T1000 (cell line): ENCODE results near the gene ADPRM.
A peak's percentile ranks its signal among the peaks of the same experiment; 100 is the strongest.
"Not testable (repeated sequence)": the region's sequence is repeated elsewhere in the genome, so short reads cannot be mapped to it uniquely, and the experiment has no call there.

ENCODE experiments used
- DNase-seq: peaks from one replicate; lab custom pipeline; 2025; ENCODE audit warnings: mixed read lengths; lab: John Stamatoyannopoulos, UW

ADPRM gene

GRCh38 chr17:10697092-10698081 lies at the start of gene ADPRM, which contains the start of gene SCO1:
Gene ADPRM, plus strand, starts transcription at chr17:10697594. Its CDS starts 7,333 bp downstream, at chr17:10704927.
Gene SCO1, minus strand, starts transcription at chr17:10697533. Its CDS starts 26 bp downstream, at chr17:10697507.
- DNase-seq, result peak; percentile 86

- DNase-seq, result no peak
Observed at GRCh38 chr17:10648381-10648780, 49.0 kb upstream of the ADPRM start.

GRCh38 chr17:10648956-10649355 lies 48.4 kb upstream of the ADPRM start:
- no peak for DNase-seq

- DNase-seq, result no peak
Observed at GRCh38 chr17:10649602-10650001, 47.8 kb upstream of the ADPRM start.

- DNase-seq, result no peak
Observed at GRCh38 chr17:10651927-10652326, 45.5 kb upstream of the ADPRM start.

GRCh38 chr17:10652984-10653659 lies 44.3 kb upstream of the ADPRM start:
- DNase-seq, result no peak

GRCh38 chr17:10653987-10654386 lies 43.4 kb upstream of the ADPRM start:
- DNase-seq, result no peak

- DNase-seq, result no peak
Observed at GRCh38 chr17:10657148-10657547, 40.2 kb upstream of the ADPRM start, which contains the start of gene MYH3. Gene MYH3, minus strand, starts transcription at chr17:10657309. Its CDS starts 2,245 bp downstream, at chr17:10655064.

- DNase-seq, result no peak
Observed at GRCh38 chr17:10657879-10658278, 39.5 kb upstream of the ADPRM start.

GRCh38 chr17:10661437-10661836 lies 36.0 kb upstream of the ADPRM start:
- DNase-seq, result no peak

- no peak for DNase-seq
Observed at GRCh38 chr17:10663231-10663630, 34.2 kb upstream of the ADPRM start.

- no peak for DNase-seq
Observed at GRCh38 chr17:10664571-10664970, 32.8 kb upstream of the ADPRM start.

GRCh38 chr17:10666906-10667305 lies 30.5 kb upstream of the ADPRM start:
- no peak for DNase-seq

GRCh38 chr17:10668775-10669174 lies 28.6 kb upstream of the ADPRM start:
- DNase-seq, result no peak

GRCh38 chr17:10673312-10673711 lies 24.1 kb upstream of the ADPRM start:
- no peak for DNase-seq

GRCh38 chr17:10674704-10675103 lies 22.7 kb upstream of the ADPRM start:
- no peak for DNase-seq

GRCh38 chr17:10681866-10682446 lies 15.4 kb upstream of the ADPRM start:
- no peak for DNase-seq

- no peak for DNase-seq
Observed at GRCh38 chr17:10683853-10684252, 13.5 kb upstream of the ADPRM start.

GRCh38 chr17:10687499-10687898 lies 9.9 kb upstream of the ADPRM start:
- no peak for DNase-seq

GRCh38 chr17:10695875-10696407 lies 1.5 kb upstream of the ADPRM start:
- DNase-seq, result not testable (repeated sequence)

- DNase-seq, result no peak
Observed at GRCh38 chr17:10698096-10698818, 863 bp downstream of the ADPRM start.
